ENCODE data around the gene CCDC195.

Gene CCDC195

GRCh38 chr2:224709301-224709700, 6.9 kb downstream of the CCDC195 start (continued):
- no peak for TF ChIP-seq ZFP3 (CRISPR knock-in tag; IDR thresholded peaks at IDR 0.05)
- TF ChIP-seq ZFP30 (CRISPR knock-in tag; IDR thresholded peaks at IDR 0.05): no peak
- TF ChIP-seq ESRRG (CRISPR knock-in tag; IDR thresholded peaks at IDR 0.05): no peak
- TF ChIP-seq TCF4 (CRISPR knock-in tag; IDR thresholded peaks at IDR 0.05; ENCODE audit: borderline replicate concordance): no peak
- TF ChIP-seq SNAI2 (CRISPR knock-in tag; IDR thresholded peaks at IDR 0.05): no peak
- no peak for TF ChIP-seq POU6F1 (CRISPR knock-in tag; IDR thresholded peaks at IDR 0.05; ENCODE audit: borderline replicate concordance, low read depth)
- no peak for TF ChIP-seq ZNF565 (CRISPR knock-in tag; conservative IDR thresholded peaks at IDR 0.05; ENCODE audit: low read depth)
- TF ChIP-seq BACH2 (CRISPR knock-in tag; IDR thresholded peaks at IDR 0.05; ENCODE audit: borderline replicate concordance): no peak

GRCh38 chr2:224694502-224694901, 21.7 kb downstream of the CCDC195 start:
- no peak for TF ChIP-seq ZNF70 (CRISPR knock-in tag; IDR thresholded peaks at IDR 0.05)
- TF ChIP-seq POU6F1 (CRISPR knock-in tag; IDR thresholded peaks at IDR 0.05; ENCODE audit: borderline replicate concordance, low read depth): no peak
- TF ChIP-seq ZFP30 (CRISPR knock-in tag; IDR thresholded peaks at IDR 0.05): no peak
- no peak for TF ChIP-seq CREB5 (CRISPR knock-in tag; IDR thresholded peaks at IDR 0.05; ENCODE audit: low read depth)
- TF ChIP-seq CSRNP3 (CRISPR knock-in tag; IDR thresholded peaks at IDR 0.05): no peak
- TF ChIP-seq TCF4 (CRISPR knock-in tag; IDR thresholded peaks at IDR 0.05; ENCODE audit: borderline replicate concordance): no peak
- no peak for TF ChIP-seq ZFP3 (CRISPR knock-in tag; IDR thresholded peaks at IDR 0.05)
- ATAC-seq: no peak

- no peak for TF ChIP-seq OSR1 (CRISPR knock-in tag; IDR thresholded peaks at IDR 0.05)
- no peak for TF ChIP-seq TSHZ2 (CRISPR knock-in tag; IDR thresholded peaks at IDR 0.05)
- no peak for TF ChIP-seq ESRRG (CRISPR knock-in tag; IDR thresholded peaks at IDR 0.05)
- no peak for ATAC-seq
Observed at GRCh38 chr2:224691563-224691962, 24.6 kb downstream of the CCDC195 start.

GRCh38 chr2:224690868-224691267, 25.3 kb downstream of the CCDC195 start:
- no peak for ATAC-seq
- no peak for TF ChIP-seq GLIS3 (CRISPR knock-in tag; IDR thresholded peaks at IDR 0.05)
- no peak for TF ChIP-seq PPARA (CRISPR knock-in tag; IDR thresholded peaks at IDR 0.05; ENCODE audit: borderline replicate concordance)
- no peak for TF ChIP-seq TSHZ2 (CRISPR knock-in tag; IDR thresholded peaks at IDR 0.05)
- TF ChIP-seq ZNF565 (CRISPR knock-in tag; conservative IDR thresholded peaks at IDR 0.05; ENCODE audit: low read depth): no peak
- TF ChIP-seq SNAI2 (CRISPR knock-in tag; IDR thresholded peaks at IDR 0.05): no peak
- TF ChIP-seq CSRNP3 (CRISPR knock-in tag; IDR thresholded peaks at IDR 0.05): no peak
- no peak for TF ChIP-seq ESRRG (CRISPR knock-in tag; IDR thresholded peaks at IDR 0.05)
- no peak for TF ChIP-seq ZFP30 (CRISPR knock-in tag; IDR thresholded peaks at IDR 0.05)
- no peak for TF ChIP-seq CREB5 (CRISPR knock-in tag; IDR thresholded peaks at IDR 0.05; ENCODE audit: low read depth)
- TF ChIP-seq OSR1 (CRISPR knock-in tag; IDR thresholded peaks at IDR 0.05): no peak
- no peak for TF ChIP-seq RARB (CRISPR knock-in tag; IDR thresholded peaks at IDR 0.05)
- no peak for TF ChIP-seq ARNTL (CRISPR knock-in tag; IDR thresholded peaks at IDR 0.05; ENCODE audit: borderline replicate concordance, low read depth)
- no peak for TF ChIP-seq ZNF8 (CRISPR knock-in tag; IDR thresholded peaks at IDR 0.05)
- TF ChIP-seq CSDC2 (CRISPR knock-in tag; IDR thresholded peaks at IDR 0.05): no peak
- no peak for TF ChIP-seq ZNF70 (CRISPR knock-in tag; IDR thresholded peaks at IDR 0.05)
